NOMO-1 treated with dmso at 0.1 percent for 144 hours (cell line): ENCODE data around the gene HOXA1.

Experiments used
- DNase-seq: peaks from one replicate; lab custom pipeline; 2025; ENCODE audit not compliant: unreplicated experiment; lab: John Stamatoyannopoulos, UW

Gene HOXA1

GRCh38 chr7:27095897-27096767 lies at the start of gene HOXA1:
TSS of gene HOXA1 (minus strand) at chr7:27096000. CDS start at chr7:27095912, 88 bp downstream.
- DNase-seq: peak; percentile 93

- no peak for DNase-seq
These were observed 49.5 kb upstream of the HOXA1 start for GRCh38 chr7:27145165-27145913.

- no peak for DNase-seq
These were observed 49.0 kb upstream of the HOXA1 start for GRCh38 chr7:27144781-27145164.

GRCh38 chr7:27143950-27144780 lies 48.4 kb upstream of the HOXA1 start:
- no peak for DNase-seq

GRCh38 chr7:27143023-27143949 lies 47.5 kb upstream of the HOXA1 start, which contains the start of gene HOXA5:
TSS of gene HOXA5 (minus strand) at chr7:27143681. CDS start at chr7:27143607, 74 bp downstream.
- no peak for DNase-seq

- no peak for DNase-seq
These were observed 46.8 kb upstream of the HOXA1 start for GRCh38 chr7:27142580-27143022.

GRCh38 chr7:27141923-27142579 lies 46.3 kb upstream of the HOXA1 start:
- DNase-seq: no peak

GRCh38 chr7:27141137-27141922 lies 45.5 kb upstream of the HOXA1 start:
- no peak for DNase-seq

GRCh38 chr7:27140126-27140857 lies 44.5 kb upstream of the HOXA1 start:
- DNase-seq: no peak

GRCh38 chr7:27139334-27140125 lies 43.7 kb upstream of the HOXA1 start:
- no peak for DNase-seq

- no peak for DNase-seq
These were observed 43.2 kb upstream of the HOXA1 start for GRCh38 chr7:27138985-27139333.

- no peak for DNase-seq
These were observed 42.7 kb upstream of the HOXA1 start for GRCh38 chr7:27138472-27138871.

GRCh38 chr7:27137640-27138315 lies 42.0 kb upstream of the HOXA1 start:
- DNase-seq: no peak

GRCh38 chr7:27134392-27134791 lies 38.6 kb upstream of the HOXA1 start:
- no peak for DNase-seq

GRCh38 chr7:27133409-27134231 lies 37.8 kb upstream of the HOXA1 start:
- DNase-seq: no peak

- DNase-seq: no peak
These were observed 37.2 kb upstream of the HOXA1 start for GRCh38 chr7:27132978-27133377.
